Activated CD4-positive, alpha-beta T cell treated with anti-CD3 and anti-CD28 coated beads for 24 hours (primary cell): ENCODE data around the gene BBOX1.

ENCODE experiments used
- DNase-seq, 2 donors: peaks; one replicate each; pipeline ENCODE4 v3.0.0-alpha.2; 2020; ENCODE audit warnings: low read depth in 2 of 2

Gene BBOX1

GRCh38 chr11:27025312-27025955 is 15.2 kb upstream of the BBOX1 start:
- DNase-seq: no peak

GRCh38 chr11:27025957-27026733 is 14.5 kb upstream of the BBOX1 start:
- DNase-seq: no peak

GRCh38 chr11:27028561-27028965 is 12.1 kb upstream of the BBOX1 start:
- DNase-seq: no peak

- no peak for DNase-seq
These were observed 10.6 kb upstream of the BBOX1 start for GRCh38 chr11:27029966-27030365.

- DNase-seq: no peak
These were observed 8.9 kb upstream of the BBOX1 start for GRCh38 chr11:27031754-27032153.

GRCh38 chr11:27039873-27040272 is 742 bp upstream of the BBOX1 start:
- DNase-seq: no peak

- no peak for DNase-seq
These were observed 705 bp downstream of the BBOX1 start for GRCh38 chr11:27041141-27041899.

- no peak for DNase-seq
These were observed 6.3 kb downstream of the BBOX1 start for GRCh38 chr11:27046956-27047355.

GRCh38 chr11:27052668-27053067 is 12.1 kb downstream of the BBOX1 start:
- DNase-seq: no peak

GRCh38 chr11:27055065-27055682 is 14.6 kb downstream of the BBOX1 start:
- DNase-seq: no peak

GRCh38 chr11:27057091-27057780 is 16.6 kb downstream of the BBOX1 start:
- DNase-seq: no peak

GRCh38 chr11:27058456-27058855 is 17.8 kb downstream of the BBOX1 start:
- DNase-seq: no peak

GRCh38 chr11:27059431-27059830 is 18.8 kb downstream of the BBOX1 start:
- no peak for DNase-seq

GRCh38 chr11:27060816-27061460 is 20.3 kb downstream of the BBOX1 start:
- no peak for DNase-seq

- no peak for DNase-seq
These were observed 20.8 kb downstream of the BBOX1 start for GRCh38 chr11:27061461-27061821.

GRCh38 chr11:27064086-27064485 is 23.5 kb downstream of the BBOX1 start:
- DNase-seq: no peak

GRCh38 chr11:27075192-27075591 is 34.6 kb downstream of the BBOX1 start:
- DNase-seq: no peak

- DNase-seq: no peak
These were observed 35.0 kb downstream of the BBOX1 start for GRCh38 chr11:27075655-27076054.

GRCh38 chr11:27076121-27076589 is 35.5 kb downstream of the BBOX1 start:
- DNase-seq: no peak

GRCh38 chr11:27081056-27081455 is 40.4 kb downstream of the BBOX1 start:
- no peak for DNase-seq

GRCh38 chr11:27083241-27083640 is 42.6 kb downstream of the BBOX1 start:
- DNase-seq: no peak
